Mammary epithelial cell (primary cell): ENCODE results near the gene CHAC1.

Experiments
- EZH2 ChIP-seq: IDR thresholded peaks from 2 replicates; pipeline ENCODE4 v1.6.1; 2012; ENCODE audit warnings: low read length, inconsistent platforms, borderline replicate concordance
- TF ChIP-seq, protein P1 (sequence below), 2 donors: IDR thresholded peaks in 1 of 2; conservative IDR thresholded peaks in 1 of 2; 2 replicates each; pipeline ENCODE4 v1.5.1; 2011 to 2012; ENCODE audit warnings: inconsistent platforms in 2 of 2, low read length in 2 of 2, mild to moderate bottlenecking in 2 of 2, control low read depth in 1 of 2, low read depth in 1 of 2; ENCODE audit not compliant: insufficient read depth in 1 of 2; ENCODE audit errors: extremely low read depth in 1 of 2

GRCh38 chr15:40957041-40957555 is 3.8 kb downstream of the CHAC1 start:
- TF ChIP-seq, protein P1, sequence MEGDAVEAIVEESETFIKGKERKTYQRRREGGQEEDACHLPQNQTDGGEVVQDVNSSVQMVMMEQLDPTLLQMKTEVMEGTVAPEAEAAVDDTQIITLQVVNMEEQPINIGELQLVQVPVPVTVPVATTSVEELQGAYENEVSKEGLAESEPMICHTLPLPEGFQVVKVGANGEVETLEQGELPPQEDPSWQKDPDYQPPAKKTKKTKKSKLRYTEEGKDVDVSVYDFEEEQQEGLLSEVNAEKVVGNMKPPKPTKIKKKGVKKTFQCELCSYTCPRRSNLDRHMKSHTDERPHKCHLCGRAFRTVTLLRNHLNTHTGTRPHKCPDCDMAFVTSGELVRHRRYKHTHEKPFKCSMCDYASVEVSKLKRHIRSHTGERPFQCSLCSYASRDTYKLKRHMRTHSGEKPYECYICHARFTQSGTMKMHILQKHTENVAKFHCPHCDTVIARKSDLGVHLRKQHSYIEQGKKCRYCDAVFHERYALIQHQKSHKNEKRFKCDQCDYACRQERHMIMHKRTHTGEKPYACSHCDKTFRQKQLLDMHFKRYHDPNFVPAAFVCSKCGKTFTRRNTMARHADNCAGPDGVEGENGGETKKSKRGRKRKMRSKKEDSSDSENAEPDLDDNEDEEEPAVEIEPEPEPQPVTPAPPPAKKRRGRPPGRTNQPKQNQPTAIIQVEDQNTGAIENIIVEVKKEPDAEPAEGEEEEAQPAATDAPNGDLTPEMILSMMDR (conservative IDR thresholded peaks at IDR 0.05 in 1 of 2, IDR thresholded peaks at IDR 0.05 in 1 of 2; ENCODE audit: extremely low read depth in 1 of 2, insufficient read depth in 1 of 2, low read depth in 1 of 2, low read length in 2 of 2): no peak
- TF ChIP-seq EZH2: no peak
